HFFc6 (cell line): Measurements from ENCODE around the gene PXN. TPM values are rescaled to one million over a fixed set of nuclear protein-coding genes. Genes with fewer than 3 reads are reported as not detected.

Experiments
- DNase-seq: peaks from one replicate; pipeline ENCODE4 v3.0.0-alpha.2; 2018
- H3K27ac Mint-ChIP-seq: 2 replicates; pipeline ENCODE4 v1.8.0; 2020; ENCODE audit warnings: mild to moderate bottlenecking, mixed read lengths
- H3K27me3 Mint-ChIP-seq: 2 replicates; pipeline ENCODE4 v1.8.0; 2021; ENCODE audit warnings: mild to moderate bottlenecking, moderate library complexity, mixed read lengths; ENCODE audit not compliant: insufficient read depth
- H3K36me3 Mint-ChIP-seq: 2 replicates; pipeline ENCODE4 v1.8.0; 2021; ENCODE audit warnings: low read depth, mixed read lengths
- H3K4me1 Mint-ChIP-seq: 2 replicates; pipeline ENCODE4 v1.8.0; 2020; ENCODE audit warnings: low read depth, mixed read lengths
- H3K4me3 Mint-ChIP-seq: 2 replicates; pipeline ENCODE4 v1.8.0; 2020; ENCODE audit warnings: mild to moderate bottlenecking, moderate library complexity, mixed read lengths
- H3K9me3 Mint-ChIP-seq: 2 replicates; pipeline ENCODE4 v1.8.0; 2020; ENCODE audit warnings: mild to moderate bottlenecking, mixed read lengths
- total RNA-seq, 6 experiments: library from RNA; stranded (reverse); fragmentation: NEBNext Ultra II Directional; extraction: Animal tissue kit (Norgen Biotek cat#: 25700); gene quantifications; 2 replicates in 1 of 6; 3 replicates in 5 of 6; pipeline ENCODE4 v1.2.3, GENCODE V29; 2021
- TF ChIP-seq, protein P1 (sequence below): fragments of 200-600 bp; sonication (generic); IDR thresholded peaks from 2 replicates; pipeline ENCODE4 v1.5.0; 2021; ENCODE audit warnings: antibody characterized with exemption, mild to moderate bottlenecking

PXN gene
- total RNA-seq, 6 experiments from 2014 or later, result 219 to 290 (median 253) TPM

- peak overlapping the region; percentile 97 for H3K27ac Mint-ChIP-seq
- peak; percentile 93 for DNase-seq
- H3K27me3 Mint-ChIP-seq, result peaks cover 4% of the 10 kb centered on the region; the same call in 1 of the 2 replicates
- TF ChIP-seq, protein P1, sequence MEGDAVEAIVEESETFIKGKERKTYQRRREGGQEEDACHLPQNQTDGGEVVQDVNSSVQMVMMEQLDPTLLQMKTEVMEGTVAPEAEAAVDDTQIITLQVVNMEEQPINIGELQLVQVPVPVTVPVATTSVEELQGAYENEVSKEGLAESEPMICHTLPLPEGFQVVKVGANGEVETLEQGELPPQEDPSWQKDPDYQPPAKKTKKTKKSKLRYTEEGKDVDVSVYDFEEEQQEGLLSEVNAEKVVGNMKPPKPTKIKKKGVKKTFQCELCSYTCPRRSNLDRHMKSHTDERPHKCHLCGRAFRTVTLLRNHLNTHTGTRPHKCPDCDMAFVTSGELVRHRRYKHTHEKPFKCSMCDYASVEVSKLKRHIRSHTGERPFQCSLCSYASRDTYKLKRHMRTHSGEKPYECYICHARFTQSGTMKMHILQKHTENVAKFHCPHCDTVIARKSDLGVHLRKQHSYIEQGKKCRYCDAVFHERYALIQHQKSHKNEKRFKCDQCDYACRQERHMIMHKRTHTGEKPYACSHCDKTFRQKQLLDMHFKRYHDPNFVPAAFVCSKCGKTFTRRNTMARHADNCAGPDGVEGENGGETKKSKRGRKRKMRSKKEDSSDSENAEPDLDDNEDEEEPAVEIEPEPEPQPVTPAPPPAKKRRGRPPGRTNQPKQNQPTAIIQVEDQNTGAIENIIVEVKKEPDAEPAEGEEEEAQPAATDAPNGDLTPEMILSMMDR, result no peak
- peak overlapping the region; percentile 87 for H3K4me3 Mint-ChIP-seq
- no peaks in the 10 kb centered on the region for H3K9me3 Mint-ChIP-seq
- H3K36me3 Mint-ChIP-seq, result peaks cover 26% of the 10 kb centered on the region
- H3K4me1 Mint-ChIP-seq, result peaks cover 100% of the 10 kb centered on the region
Measured at GRCh38 chr12:120230326-120230973, 35.1 kb downstream of the PXN start.

GRCh38 chr12:120229487-120230325 is 35.8 kb downstream of the PXN start:
- Mint-ChIP-seq H3K36me3 (peaks cover 27% of the 10 kb centered on the region), H3K27me3 (peaks cover 4% of the 10 kb centered on the region; the same call in 1 of the 2 replicates), H3K27ac (peak overlapping the region; percentile 97), H3K4me3 (peak overlapping the region; percentile 87), H3K4me1 (peaks cover 98% of the 10 kb centered on the region), H3K9me3 (no peaks in the 10 kb centered on the region)
- DNase-seq, result peak; percentile 43
- TF ChIP-seq, protein P1, result peak; percentile 28

GRCh38 chr12:120229071-120229486 is 36.5 kb downstream of the PXN start:
- H3K4me1 Mint-ChIP-seq, result peaks cover 98% of the 10 kb centered on the region
- H3K4me3 Mint-ChIP-seq, result peak overlapping the region; percentile 87; the same call in 1 of the 2 replicates
- TF ChIP-seq, protein P1, result no peak
- peaks cover 6% of the 10 kb centered on the region for H3K27me3 Mint-ChIP-seq
- no peaks in the 10 kb centered on the region for H3K9me3 Mint-ChIP-seq
- DNase-seq, result no peak
- H3K27ac Mint-ChIP-seq, result peak overlapping the region; percentile 97
- peaks cover 23% of the 10 kb centered on the region for H3K36me3 Mint-ChIP-seq

DNA sequence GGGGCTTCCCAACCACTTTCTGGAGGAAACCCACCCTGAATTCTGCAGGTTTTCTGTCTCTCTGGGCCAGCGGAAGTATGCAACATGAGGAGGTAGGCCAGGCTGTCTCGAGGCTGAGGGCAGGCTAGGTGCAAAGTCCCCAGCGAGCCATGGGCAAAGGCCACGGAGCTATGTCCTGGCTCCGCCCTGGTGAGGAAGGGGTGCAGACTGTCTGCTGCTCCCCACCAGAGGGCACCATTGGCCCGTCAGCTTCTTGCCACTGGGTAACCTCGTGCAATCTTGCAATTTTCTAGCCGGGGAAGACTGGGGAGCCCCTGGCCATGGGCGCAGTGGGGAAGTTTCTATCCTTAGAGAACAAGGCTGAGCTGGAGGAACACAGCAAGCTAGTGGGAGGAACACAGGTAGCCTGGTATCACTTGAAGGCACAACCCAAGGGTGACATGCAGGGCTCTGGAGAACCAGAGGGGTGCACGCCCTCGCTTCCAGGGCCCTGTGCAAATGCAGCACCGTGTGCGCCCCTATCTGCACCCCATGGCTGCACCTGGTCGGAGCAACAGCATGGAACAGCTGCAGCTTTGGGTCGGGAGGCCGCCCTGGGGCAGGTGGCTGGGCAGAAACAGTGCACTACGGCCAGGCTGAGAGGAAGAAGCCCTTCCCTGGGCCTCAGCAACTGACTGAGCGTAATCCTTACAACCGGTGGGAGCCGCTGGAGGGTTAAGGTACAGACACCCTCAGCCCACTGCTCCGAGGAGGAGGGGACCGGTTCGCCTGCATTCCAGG is 37.0 kb downstream of the PXN start:
- Mint-ChIP-seq H3K9me3 (no peaks in the 10 kb centered on the region), H3K27me3 (peaks cover 6% of the 10 kb centered on the region), H3K4me3 (peak overlapping the region; percentile 87), H3K36me3 (peaks cover 19% of the 10 kb centered on the region), H3K4me1 (peaks cover 93% of the 10 kb centered on the region), H3K27ac (peak overlapping the region; percentile 97)
- TF ChIP-seq, protein P1, result peak; percentile 95
- peak; percentile 74 for DNase-seq

DNA sequence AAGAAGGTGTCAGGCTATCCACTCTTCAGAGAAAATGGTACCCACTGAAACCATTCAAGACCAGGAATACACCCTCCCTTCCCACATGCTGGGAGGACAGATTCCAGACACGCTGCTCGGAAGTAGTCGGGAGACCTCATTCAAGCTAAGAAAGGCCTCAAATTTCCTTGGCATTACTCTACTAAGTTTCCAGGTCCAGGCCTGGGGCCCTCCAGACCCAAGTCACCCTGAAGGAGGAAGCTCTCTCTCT is 37.6 kb downstream of the PXN start:
- TF ChIP-seq, protein P1, result no peak
- H3K27me3 Mint-ChIP-seq, result peaks cover 6% of the 10 kb centered on the region
- no peaks in the 10 kb centered on the region for H3K9me3 Mint-ChIP-seq
- peak overlapping the region; percentile 97 for H3K27ac Mint-ChIP-seq
- no peak for DNase-seq
- H3K4me1 Mint-ChIP-seq, result peaks cover 87% of the 10 kb centered on the region
- peaks cover 17% of the 10 kb centered on the region for H3K36me3 Mint-ChIP-seq
- H3K4me3 Mint-ChIP-seq, result peak overlapping the region; percentile 53; the same call in 1 of the 2 replicates
